Limb (tissue), 2 donors: ENCODE results near the gene ACSL6.

ENCODE experiments used
- DNase-seq, 2 donors: peaks; one replicate each; pipeline ENCODE4 v3.0.0-alpha.2; 2016; ENCODE audit errors: extremely low spot score in 2 of 2

Gene ACSL6

DNA sequence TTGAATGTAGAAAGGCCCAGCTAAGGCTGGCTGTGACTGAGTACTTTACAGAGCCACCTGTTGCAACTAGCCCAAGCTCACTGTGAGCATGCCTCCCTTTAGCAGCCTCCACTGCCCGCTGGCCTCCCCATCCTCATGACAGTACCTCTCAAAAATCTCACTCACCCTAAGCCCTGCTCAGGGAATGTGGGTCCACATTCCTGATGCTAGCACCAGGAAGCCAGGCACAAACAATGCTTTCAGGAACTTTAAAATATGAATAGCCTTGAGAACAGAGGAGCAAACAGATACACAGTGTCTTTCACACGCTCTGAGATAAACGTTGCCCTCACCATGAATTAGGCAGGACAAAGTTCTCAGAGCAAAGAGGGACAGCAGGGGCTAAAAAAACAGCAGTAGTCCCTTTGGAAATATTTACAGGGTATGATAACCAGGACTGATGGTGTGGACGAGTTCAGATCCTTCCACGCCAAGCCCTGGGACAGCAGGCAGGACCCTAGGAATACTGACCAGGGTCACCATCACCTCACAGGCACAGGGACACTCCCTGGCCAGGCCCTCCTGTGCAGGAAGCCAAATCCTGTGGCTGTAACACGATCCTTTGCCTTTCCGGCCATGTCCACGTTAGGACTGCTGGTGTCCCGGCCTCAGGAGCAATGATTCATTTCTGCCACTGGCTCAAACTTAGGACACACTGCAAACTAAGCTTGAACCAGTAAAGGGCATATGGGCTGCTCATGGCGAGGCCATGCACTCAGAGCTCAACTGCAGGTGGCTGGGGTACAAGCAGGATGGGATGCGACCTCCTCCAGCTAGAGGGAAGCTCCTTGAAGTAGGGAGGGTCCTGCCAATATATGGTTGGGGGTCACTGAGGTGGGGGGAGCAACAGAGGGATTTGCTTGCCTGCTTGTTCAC is 9.6 kb downstream of the ACSL6 start:
- DNase-seq: no peak

DNA sequence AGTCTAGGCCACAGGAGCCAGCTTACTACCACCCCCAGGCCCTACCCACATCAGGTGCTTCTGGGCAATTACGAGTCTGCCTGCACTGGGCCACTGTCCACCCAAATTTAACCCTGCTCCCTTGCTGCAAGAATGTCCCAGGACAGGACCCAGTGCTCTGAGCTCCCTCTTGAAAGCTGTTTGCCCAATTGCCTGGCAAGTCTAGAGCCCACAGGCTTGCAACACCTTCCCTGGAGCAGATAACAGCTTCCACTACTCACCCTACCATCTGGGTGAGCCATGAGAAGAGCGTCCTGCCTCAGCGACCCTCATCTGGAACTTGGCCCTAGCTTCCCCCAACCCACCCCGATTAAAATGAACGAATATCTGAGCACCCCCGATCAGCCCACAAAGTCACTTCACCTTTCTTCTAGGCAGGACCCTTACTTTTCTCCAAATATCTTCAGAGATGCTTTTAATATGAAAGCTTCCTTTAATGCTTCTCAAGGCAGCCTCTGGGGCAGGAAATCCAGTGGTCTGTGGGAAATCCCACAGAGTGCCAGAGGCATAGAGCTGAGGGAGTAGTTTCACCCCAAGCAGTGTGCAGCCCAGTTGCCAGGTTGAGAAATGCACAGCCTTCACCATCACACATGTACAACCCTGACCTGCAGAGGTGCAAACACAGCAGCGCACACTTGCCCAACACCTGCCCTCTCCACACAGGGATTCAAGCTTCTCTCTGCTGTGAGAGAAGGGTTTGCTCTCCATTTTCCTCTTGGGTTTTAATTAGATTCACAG is 10.6 kb downstream of the ACSL6 start:
- DNase-seq: no peak

DNA sequence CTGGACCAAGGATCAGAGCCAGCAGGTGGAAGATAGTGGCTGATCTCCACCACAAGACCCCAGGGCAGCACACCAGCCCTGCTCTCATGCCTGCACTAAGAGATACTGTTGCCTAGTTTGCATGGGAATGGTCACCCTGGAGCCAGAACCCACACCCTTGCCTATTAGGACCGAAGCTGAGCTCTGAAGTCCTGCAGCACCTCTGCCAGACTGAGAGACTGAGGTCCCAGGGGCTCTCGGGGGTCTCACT is 11.3 kb downstream of the ACSL6 start:
- no peak for DNase-seq

DNA sequence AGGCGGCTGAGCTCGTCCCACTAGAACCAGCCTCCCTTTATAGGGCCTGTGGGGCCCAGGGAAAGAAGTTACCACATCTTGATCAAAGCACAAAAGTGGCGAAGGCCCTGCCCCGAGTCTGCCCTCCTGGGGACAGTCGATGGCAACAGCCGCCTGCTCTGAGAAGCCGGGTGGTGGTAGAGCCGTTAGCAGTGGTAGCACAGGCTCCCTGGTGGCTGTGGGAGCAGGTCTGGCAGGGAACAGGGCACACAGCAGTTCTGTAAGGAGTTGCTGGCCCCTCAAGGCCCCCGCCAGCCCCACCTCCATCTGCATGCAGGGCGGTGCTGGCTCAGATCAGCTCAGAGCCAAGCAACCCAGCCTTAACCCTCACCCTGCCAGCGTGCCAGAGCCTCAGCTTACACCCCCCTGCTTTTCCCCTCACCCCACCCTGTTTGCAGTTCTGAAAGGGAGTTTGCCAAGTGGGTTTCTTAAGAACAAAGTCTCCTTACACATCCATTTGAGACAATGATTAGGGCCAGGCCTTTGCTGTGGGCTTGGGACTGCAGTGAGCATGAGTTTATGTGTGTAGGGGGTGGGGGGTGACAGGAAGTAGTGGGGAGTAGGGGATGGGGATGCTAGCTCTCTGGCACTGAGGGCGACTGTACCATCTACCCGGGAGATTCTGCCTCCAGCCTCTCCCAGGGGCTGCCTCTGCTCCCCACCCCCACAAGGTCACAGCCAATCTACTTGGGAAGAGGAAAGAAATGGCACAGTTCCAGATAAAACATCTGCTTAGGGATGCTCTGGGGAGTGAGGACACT is 11.8 kb downstream of the ACSL6 start:
- peak in 1 of 2 donors; percentile 41 for DNase-seq

DNA sequence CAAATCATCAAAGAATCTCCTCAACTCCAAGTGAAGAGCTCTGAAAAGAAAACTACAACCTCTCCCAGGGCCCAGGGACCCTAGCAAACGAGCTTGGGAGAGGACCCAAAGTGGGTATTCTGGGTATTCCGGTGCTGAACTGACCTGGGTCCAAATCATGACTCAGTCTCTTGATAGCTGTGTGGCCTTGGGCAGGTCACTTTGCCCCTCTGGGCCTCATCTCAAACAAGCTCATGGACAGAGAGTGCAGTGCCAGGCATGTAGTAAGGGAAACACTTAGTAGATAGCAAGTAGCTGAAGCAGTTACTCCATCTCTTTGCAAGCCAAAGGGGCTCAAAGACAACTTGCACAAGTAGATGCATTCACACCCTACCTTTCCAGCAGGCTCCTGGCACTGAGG is 12.4 kb downstream of the ACSL6 start:
- no peak for DNase-seq

DNA sequence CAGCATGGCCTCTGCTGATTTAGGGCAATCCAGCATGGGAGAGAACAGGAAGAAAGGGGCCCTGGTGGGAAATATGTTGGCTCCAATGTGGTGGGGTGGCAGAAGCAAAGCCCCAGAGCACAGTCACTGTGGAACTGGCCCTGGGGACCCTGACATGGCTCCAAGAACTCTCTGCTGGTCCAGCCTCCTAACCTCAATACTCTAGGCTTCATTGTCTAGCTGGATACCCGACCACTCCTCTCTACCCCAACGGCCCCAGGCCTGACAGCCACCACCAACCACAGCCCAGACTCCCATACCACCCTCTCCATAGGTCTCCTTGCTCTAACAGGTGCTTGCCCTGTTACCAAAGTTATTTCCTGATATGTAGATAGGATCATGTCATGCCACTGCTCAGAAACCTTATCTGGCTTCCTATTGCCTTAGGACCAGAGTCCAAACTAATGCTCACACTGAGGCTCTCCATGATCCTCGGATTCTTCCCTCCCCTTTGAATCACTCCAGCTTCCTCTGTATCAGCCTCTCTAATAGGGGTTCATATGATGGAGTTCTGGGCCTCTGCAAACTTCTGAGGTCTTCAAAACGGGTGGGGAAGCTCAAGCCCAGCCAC is 12.9 kb downstream of the ACSL6 start:
- DNase-seq: no peak

GRCh38 chr5:131997727-131998117 is 13.7 kb downstream of the ACSL6 start:
- DNase-seq: no peak

DNA sequence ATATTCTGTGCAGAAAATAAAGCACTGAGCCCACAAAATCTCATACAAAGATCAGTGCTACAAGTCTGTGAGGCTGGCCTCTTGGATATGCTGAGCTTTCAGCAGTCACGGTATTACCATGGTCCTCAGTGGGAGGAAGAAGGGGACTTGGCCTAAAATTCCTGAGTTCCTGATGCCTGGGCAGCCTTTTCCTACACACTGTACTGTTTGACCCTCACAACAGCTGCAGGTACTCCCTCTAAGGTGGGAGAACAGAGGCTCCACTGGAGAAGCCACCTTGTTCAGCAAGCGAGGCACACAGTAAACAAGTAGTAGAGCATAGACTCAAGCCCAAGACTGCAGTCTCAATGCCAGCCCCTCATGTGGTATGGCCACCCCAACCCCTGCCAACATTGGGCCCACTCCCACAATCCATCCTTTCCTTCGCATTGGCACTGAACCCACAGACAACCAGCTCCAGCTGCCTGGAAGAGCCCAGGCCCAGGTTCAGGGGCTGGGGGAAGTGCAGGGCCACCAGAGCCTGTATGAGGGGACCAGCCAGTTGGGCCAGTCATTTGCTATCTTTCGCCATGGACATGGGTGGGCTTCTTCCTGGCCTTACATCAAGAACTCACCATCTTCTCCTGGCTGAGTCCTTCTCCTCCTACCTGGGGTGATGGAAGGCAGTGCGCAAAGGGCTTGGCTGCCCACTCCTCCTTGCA is 14.3 kb downstream of the ACSL6 start:
- DNase-seq: no peak

- no peak for DNase-seq
These were observed 15.0 kb downstream of the ACSL6 start for GRCh38 chr5:131996210-131997025.

- DNase-seq: no peak
These were observed 16.8 kb downstream of the ACSL6 start for GRCh38 chr5:131994533-131995226.

- no peak for DNase-seq
These were observed 17.4 kb downstream of the ACSL6 start for GRCh38 chr5:131994090-131994489.

DNA sequence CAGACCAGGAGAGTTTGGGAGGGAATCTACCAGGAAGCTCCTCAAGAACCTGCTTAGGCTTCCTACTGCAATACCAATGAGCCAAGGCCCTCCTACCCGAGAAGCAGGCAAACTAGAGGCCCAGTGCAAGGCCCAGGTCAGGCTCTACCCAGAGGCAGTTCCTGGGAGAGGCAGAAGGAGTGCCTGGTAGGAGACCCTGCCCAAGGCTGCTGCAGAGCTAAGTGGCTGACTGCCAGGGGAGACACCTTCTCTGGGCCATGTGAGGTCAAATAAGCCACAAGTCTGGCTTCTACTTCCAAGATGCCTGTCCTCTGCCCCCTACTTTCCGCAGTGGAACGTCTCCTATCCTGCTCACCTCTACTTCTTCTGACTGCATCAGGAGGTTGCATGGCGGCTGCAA is 17.8 kb downstream of the ACSL6 start:
- no peak for DNase-seq

GRCh38 chr5:131992370-131992769 is 19.1 kb downstream of the ACSL6 start:
- no peak for DNase-seq

DNA sequence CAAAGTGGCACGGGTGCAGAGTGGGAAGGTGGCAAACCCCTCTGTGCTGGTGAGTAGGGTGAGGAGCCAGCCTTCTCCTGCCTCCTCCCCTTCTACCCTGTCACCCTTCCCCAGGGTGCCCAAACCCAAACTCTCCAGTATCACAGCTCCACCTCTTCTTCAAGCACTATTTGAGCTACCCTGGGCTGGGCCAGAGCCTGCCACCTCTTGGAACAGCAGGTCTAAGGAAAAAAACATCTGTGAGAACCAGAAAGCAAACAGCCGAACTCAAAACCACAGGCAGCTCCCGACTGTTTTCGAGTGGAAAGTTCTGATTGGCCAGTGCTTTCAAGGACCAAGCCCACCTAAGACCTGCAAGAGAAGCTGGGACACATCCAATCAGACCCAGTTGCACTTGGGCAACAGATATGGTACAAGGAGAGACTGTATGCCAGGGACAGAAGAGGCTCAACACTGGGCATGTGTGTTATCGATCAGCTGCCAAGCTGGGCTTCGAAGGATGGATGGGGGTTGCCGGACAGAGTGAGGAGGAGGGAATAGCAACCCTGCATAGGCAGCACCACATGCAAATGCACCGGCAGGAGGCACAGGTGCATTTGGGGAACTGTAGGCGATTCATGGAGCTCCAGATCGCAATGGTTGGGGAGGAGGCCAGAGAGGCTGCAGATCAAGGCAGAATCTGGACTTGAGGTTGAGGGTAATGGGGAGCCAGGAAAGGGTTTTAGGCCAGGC is 19.7 kb downstream of the ACSL6 start:
- no peak for DNase-seq

- DNase-seq: no peak
These were observed 20.7 kb downstream of the ACSL6 start for GRCh38 chr5:131990716-131991115.

- DNase-seq: no peak
These were observed 22.9 kb downstream of the ACSL6 start for GRCh38 chr5:131988601-131989000.

DNA sequence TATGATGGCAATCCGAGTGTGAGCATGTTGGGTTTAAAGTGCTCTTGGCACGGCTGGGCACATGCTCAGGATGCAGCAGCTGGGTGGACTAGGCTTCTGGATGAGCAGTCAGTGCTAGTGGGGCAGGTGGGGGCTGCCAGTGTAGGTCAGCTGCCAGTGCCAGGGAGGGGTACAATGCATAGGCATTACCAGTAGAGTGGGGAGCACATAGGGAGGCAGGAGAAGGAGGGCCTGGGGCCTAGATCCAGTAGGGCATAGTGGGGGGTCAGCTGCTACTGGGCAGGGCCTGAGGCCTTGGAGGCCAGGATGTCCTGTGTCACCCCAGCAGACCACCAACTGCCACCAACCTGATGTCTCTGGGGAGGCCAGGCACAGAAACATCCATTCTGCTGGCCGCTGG is 24.2 kb downstream of the ACSL6 start:
- no peak for DNase-seq

DNA sequence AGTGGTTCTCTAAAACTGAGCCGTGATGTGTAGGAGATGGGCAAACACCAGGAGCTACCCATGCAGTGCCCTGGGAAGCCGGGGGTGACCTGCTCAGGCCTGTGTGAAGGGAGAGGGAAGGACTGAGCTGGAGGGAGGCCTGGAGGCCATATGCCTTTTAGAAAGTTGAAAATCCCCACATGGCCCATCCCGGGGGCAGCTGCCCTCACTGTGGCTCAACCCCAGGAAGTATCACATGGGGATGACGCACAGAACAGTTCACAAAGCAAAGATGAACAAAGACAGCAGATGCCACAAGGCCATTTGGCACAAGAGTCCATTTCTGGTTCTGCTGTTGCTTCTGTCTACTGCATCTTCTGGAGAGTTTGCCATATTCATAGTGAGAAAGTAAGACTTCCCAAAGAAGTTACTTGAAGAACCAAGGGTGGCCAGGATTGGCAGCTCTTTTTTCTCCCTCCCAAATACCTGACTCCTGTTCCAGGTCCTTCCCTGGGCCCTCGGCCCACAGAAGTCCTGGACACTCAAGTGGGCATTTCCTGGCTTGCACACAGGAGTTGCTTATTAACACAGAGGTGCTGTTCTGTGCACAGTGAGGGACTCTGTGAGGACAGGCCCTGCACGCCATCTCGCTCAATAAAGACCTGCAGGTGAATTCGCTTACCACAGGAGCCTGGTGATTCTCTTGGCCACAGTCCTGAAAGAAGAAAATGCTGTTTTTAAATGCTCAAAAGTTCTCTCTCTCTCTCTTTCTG is 25.1 kb downstream of the ACSL6 start:
- DNase-seq: no peak
